K562 (cell line): ENCODE measurements around the gene OSGIN1. TPM values are rescaled to one million over a fixed set of nuclear protein-coding genes. Genes with fewer than 3 reads are reported as not detected.

ENCODE experiments used
- ARID1B ChIP-seq: fragments of 450-650 bp; IDR thresholded peaks from 2 replicates; pipeline ENCODE4 v1.6.1; 2016; ENCODE audit warnings: antibody characterized with exemption, mild to moderate bottlenecking, inconsistent platforms
- DMBX1 ChIP-seq: fragments of 250-450 bp; sonication (Bioruptor Pico); IDR thresholded peaks from 2 replicates; pipeline ENCODE4 v1.8.0; 2022; ENCODE audit warnings: inconsistent platforms, mild to moderate bottlenecking, moderate library complexity, borderline replicate concordance
- ESRRB ChIP-seq: fragments of 250-450 bp; sonication (Bioruptor Pico); IDR thresholded peaks from 2 replicates; pipeline ENCODE4 v1.5.0; 2020; ENCODE audit warnings: mild to moderate bottlenecking, moderate library complexity, borderline replicate concordance
- ETS1 ChIP-seq: conservative IDR thresholded peaks from 2 replicates; pipeline ENCODE4 v1.6.1; 2011; ENCODE audit warnings: low read depth, mild to moderate bottlenecking, low read length; ENCODE audit not compliant: control insufficient read depth
- GABPB1 ChIP-seq: sonication (generic); formaldehyde crosslinking; IDR thresholded peaks from 2 replicates; pipeline ENCODE4 v1.8.0; 2022; ENCODE audit warnings: mild to moderate bottlenecking, missing genetic modification reagents
- HES1 ChIP-seq: fragments of 450-650 bp; IDR thresholded peaks from 2 replicates; pipeline ENCODE4 v1.6.1; 2016; ENCODE audit warnings: low read depth, mild to moderate bottlenecking, moderate library complexity
- HOMEZ ChIP-seq: fragments of 250-450 bp; sonication (Bioruptor Pico); IDR thresholded peaks from 2 replicates; pipeline ENCODE4 v1.4.0; 2020; ENCODE audit warnings: mild to moderate bottlenecking, moderate library complexity
- ID3 ChIP-seq, 2 experiments: fragments of 250-450 bp in 1 of 2; fragments of 450-650 bp in 1 of 2; sonication (Bioruptor Pico) in 1 of 2; IDR thresholded peaks; 2 replicates each; pipeline versions ENCODE4 v1.6.1 to v1.8.0; 2016 to 2021; ENCODE audit warnings: mild to moderate bottlenecking in 2 of 2, moderate library complexity in 2 of 2, missing compliant biosample characterization in 1 of 2, missing genetic modification characterization in 1 of 2
- KDM1A ChIP-seq, 2 experiments: fragments of 450-650 bp; IDR thresholded peaks; 2 replicates each; pipeline ENCODE4 v1.6.1; 2016; ENCODE audit warnings: mild to moderate bottlenecking in 2 of 2
- MXD1 ChIP-seq: fragments of 250-450 bp; sonication (Bioruptor Pico); IDR thresholded peaks from 2 replicates; pipeline ENCODE4 v1.8.0; 2021; ENCODE audit warnings: borderline replicate concordance, mild to moderate bottlenecking, moderate library complexity; ENCODE audit not compliant: poor library complexity, severe bottlenecking
- MYC ChIP-seq, 2 experiments: fragments of 250-450 bp in 1 of 2; sonication (Bioruptor Pico) in 1 of 2; IDR thresholded peaks; 2 replicates each; pipeline versions ENCODE4 v1.5.1 to v1.6.1; 2012 to 2021; ENCODE audit warnings: low read depth in 2 of 2, borderline replicate concordance in 1 of 2, improper control_type of control experiment in 1 of 2, low read length in 1 of 2, mild to moderate bottlenecking in 1 of 2, moderate library complexity in 1 of 2
- NBN ChIP-seq: fragments of 450-650 bp; IDR thresholded peaks from 2 replicates; pipeline ENCODE4 v1.6.1; 2016; ENCODE audit warnings: low read depth, mild to moderate bottlenecking
- PATZ1 ChIP-seq: fragments of 250-450 bp; sonication (Bioruptor Pico); IDR thresholded peaks from 2 replicates; pipeline ENCODE4 v1.5.0; 2020; ENCODE audit warnings: mild to moderate bottlenecking, borderline replicate concordance
- SP2 ChIP-seq: IDR thresholded peaks from 2 replicates; pipeline ENCODE4 v1.6.1; 2011; ENCODE audit warnings: mild to moderate bottlenecking, low read depth, low read length, moderate library complexity; ENCODE audit not compliant: poor library complexity, severe bottlenecking; ENCODE audit errors: extremely low read depth
- ZFP36 ChIP-seq: fragments of 150-350 bp; IDR thresholded peaks from 2 replicates; pipeline ENCODE4 v1.6.1; 2018; ENCODE audit warnings: low read length, low read depth; ENCODE audit not compliant: partially characterized antibody
- ZNF134 ChIP-seq: fragments of 250-450 bp; sonication (Bioruptor Pico); conservative IDR thresholded peaks from 2 replicates; pipeline ENCODE4 v1.4.0; 2020
- ZNF217 ChIP-seq: sonication (generic); formaldehyde crosslinking; IDR thresholded peaks from 2 replicates; pipeline ENCODE4 v1.8.0; 2022; ENCODE audit warnings: mild to moderate bottlenecking, missing genetic modification reagents
- ZNF445 ChIP-seq: fragments of 250-450 bp; sonication (Bioruptor Pico); IDR thresholded peaks from 2 replicates; pipeline ENCODE4 v1.4.0; 2020; ENCODE audit warnings: low read depth, mild to moderate bottlenecking, moderate library complexity
- polyA plus RNA-seq, 8 experiments: library from polyadenylated mRNA; depleted of rRNA in 4 of 8; stranded (reverse) in 5 of 8; unstranded in 3 of 8; fragments of >200 nt; fragmentation: Nextera tagmentation in 2 of 8; fragmentation: Illumina TruSeq in 1 of 8; extraction: Ambion mirVana in 2 of 8; extraction: Trizol in 1 of 8; gene quantifications; 2 replicates each; pipeline versions ENCODE4 v1.2.1 to v1.2.3, GENCODE V29; 2011 to 2014; ENCODE audit warnings: inconsistent platforms in 1 of 8, missing spikeins in 1 of 8
- total RNA-seq, 7 experiments: library from RNA; depleted of rRNA in 6 of 7; stranded (reverse); fragments of >200 nt in 6 of 7; fragmentation: Illumina TruSeq in 2 of 7; extraction: Trizol in 2 of 7; gene quantifications; 2 replicates each; pipeline versions ENCODE4 v1.2.1 to v1.2.3, GENCODE V29; 2011 to 2021; ENCODE audit warnings: low replicate concordance in 1 of 7

OSGIN1 gene
- total and polyA plus RNA-seq, 9 of the 15 experiments (the other 6 are each of a cell fraction or from before 2014, with no cell fraction given), result 0.03 to 3.6 (median 1.6) TPM

GRCh38 chr16:83956336-83957289, 3.6 kb downstream of the OSGIN1 start (continued):
- TF ChIP-seq HOMEZ (CRISPR knock-in tag) (no peak), MXD1 (CRISPR knock-in tag) (no peak), NBN (0 out of 2 replicates have a peak, but pooled peaks have one; percentile 48), PATZ1 (CRISPR knock-in tag) (no peak), ZNF134 (CRISPR knock-in tag) (no peak), GABPB1 (CRISPR knock-in tag) (0 out of 2 replicates have a peak, but pooled peaks have one; percentile 52), ESRRB (CRISPR knock-in tag) (no peak), ID3 (CRISPR knock-in tag; IDR thresholded peaks at IDR 0.05) (no peak), ID3 (tag; IDR thresholded peaks at IDR 0.05) (0 out of 2 replicates have a peak, but pooled peaks have one; percentile 37), ARID1B (peak; percentile 19), HES1 (no peak), ZFP36 (peak; percentile 5), ZNF217 (CRISPR knock-in tag) (no peak), MYC (IDR thresholded peaks at IDR 0.05; ENCODE audit: low read depth, low read length) (0 out of 2 replicates have a peak, but pooled peaks have one; percentile 19), MYC (CRISPR knock-in tag; IDR thresholded peaks at IDR 0.05; ENCODE audit: borderline replicate concordance, low read depth) (no peak), SP2 (no peak), ETS1 (no peak), ZNF445 (CRISPR knock-in tag) (no peak), DMBX1 (no peak), KDM1A (IDR thresholded peaks at IDR 0.05) (peak; percentile 82 to 85)
